Measurements from ENCODE around the gene RALB.

GRCh38 chr2:120247851-120248250 lies 4.8 kb upstream of the RALB start:
- TF ChIP-seq CTCF (IDR thresholded peaks at IDR 0.05) (no peak), POLR2AphosphoS5 (IDR thresholded peaks at IDR 0.05) (no peak), POLR2A (IDR thresholded peaks at IDR 0.05) (no peak)
